ENCODE measurements around the gene FAHD2A.

Gene FAHD2A

DNA sequence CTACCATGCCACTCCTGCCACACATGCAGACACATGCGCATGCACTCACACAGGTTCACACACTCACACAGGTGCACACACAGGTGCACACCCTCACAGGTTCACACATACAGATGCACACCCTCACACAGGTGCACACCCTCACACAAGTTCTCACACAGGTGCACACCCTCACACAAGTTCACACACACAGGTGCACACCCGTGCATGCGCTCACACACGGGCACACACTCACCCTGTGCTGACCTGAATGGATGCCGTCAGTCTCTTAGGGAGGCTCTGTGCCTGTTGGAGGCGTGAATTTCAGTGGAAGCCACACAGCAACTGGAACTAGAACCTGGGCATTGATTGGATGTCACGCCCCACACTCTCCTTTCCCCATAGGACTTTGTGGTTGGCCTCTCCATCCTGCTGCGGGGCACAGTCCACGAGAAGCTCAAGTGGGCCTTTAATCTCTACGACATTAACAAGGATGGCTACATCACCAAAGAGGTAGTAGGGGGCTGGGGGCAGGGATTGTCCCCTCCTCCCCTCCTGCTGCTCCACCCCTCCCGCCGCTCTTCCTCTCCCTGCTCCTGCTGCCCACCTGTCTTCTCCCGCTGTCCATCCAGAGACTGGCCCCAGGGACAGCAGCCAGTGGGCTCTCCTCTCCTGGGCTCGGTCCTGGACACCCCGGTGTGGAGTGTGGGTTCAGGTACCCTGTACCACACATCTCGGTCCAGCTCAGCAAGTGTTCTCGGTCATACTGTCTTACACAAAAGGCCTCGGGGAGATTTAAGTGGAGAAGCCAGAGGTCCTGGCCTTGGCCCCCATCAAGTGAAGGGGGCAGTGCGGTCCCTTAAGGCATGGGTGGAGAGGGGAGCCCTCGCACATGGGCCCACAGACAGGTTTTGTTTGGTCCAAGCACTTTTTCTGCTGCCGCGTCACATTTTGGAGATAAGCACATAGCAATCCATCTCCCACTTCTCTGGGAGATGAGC, 21.0 kb upstream of the FAHD2A start:
- no peak for DNase-seq
- Histone ChIP-seq H4K20me1 (ENCODE audit: insufficient read depth, low read length) (0 out of 2 replicates have a peak, but pooled peaks cover 4% of the 10 kb centered on the region), H3K79me2 (ENCODE audit: insufficient read depth, low read length) (no peaks in the 10 kb centered on the region), H3K9ac (ENCODE audit: low read depth, low read length) (no peak overlapping the region), H3K27ac (ENCODE audit: low read length) (no peak overlapping the region), H3K36me3 (ENCODE audit: insufficient read depth, low read length) (no peaks in the 10 kb centered on the region), H2AFZ (ENCODE audit: low read depth, low read length) (no peak overlapping the region), H3K27me3 (ENCODE audit: insufficient read depth, low read length, poor library complexity) (no peaks in the 10 kb centered on the region), H3K4me1 (ENCODE audit: insufficient read depth, low read length) (no peaks in the 10 kb centered on the region), H3K4me2 (ENCODE audit: insufficient read depth, low read length) (no peak overlapping the region), H3K9me3 (ENCODE audit: insufficient read depth, low read length, severe bottlenecking) (no peaks in the 10 kb centered on the region), H3K4me3 (ENCODE audit: low read depth in 1 of 2, low read length in 2 of 2) (no peak overlapping the region)
- no peak for TF ChIP-seq EZH2 (IDR thresholded peaks at IDR 0.05; ENCODE audit: borderline replicate concordance, low read depth, low read length, severe bottlenecking)
- TF ChIP-seq, protein P1, sequence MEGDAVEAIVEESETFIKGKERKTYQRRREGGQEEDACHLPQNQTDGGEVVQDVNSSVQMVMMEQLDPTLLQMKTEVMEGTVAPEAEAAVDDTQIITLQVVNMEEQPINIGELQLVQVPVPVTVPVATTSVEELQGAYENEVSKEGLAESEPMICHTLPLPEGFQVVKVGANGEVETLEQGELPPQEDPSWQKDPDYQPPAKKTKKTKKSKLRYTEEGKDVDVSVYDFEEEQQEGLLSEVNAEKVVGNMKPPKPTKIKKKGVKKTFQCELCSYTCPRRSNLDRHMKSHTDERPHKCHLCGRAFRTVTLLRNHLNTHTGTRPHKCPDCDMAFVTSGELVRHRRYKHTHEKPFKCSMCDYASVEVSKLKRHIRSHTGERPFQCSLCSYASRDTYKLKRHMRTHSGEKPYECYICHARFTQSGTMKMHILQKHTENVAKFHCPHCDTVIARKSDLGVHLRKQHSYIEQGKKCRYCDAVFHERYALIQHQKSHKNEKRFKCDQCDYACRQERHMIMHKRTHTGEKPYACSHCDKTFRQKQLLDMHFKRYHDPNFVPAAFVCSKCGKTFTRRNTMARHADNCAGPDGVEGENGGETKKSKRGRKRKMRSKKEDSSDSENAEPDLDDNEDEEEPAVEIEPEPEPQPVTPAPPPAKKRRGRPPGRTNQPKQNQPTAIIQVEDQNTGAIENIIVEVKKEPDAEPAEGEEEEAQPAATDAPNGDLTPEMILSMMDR (IDR thresholded peaks at IDR 0.05; ENCODE audit: borderline replicate concordance, extremely low read depth, low read length, poor library complexity, severe bottlenecking): no peak
- ATAC-seq (ENCODE audit: insufficient read depth, low read depth): no peak

GRCh38 chr2:95382192-95382591, 20.3 kb upstream of the FAHD2A start:
- Histone ChIP-seq H3K9ac (ENCODE audit: low read depth, low read length) (no peak overlapping the region), H3K4me3 (ENCODE audit: low read depth in 1 of 2, low read length in 2 of 2) (no peak overlapping the region), H3K9me3 (ENCODE audit: insufficient read depth, low read length, severe bottlenecking) (no peaks in the 10 kb centered on the region), H3K79me2 (ENCODE audit: insufficient read depth, low read length) (no peaks in the 10 kb centered on the region), H2AFZ (ENCODE audit: low read depth, low read length) (no peak overlapping the region), H3K36me3 (ENCODE audit: insufficient read depth, low read length) (no peaks in the 10 kb centered on the region), H3K27me3 (ENCODE audit: insufficient read depth, low read length, poor library complexity) (no peaks in the 10 kb centered on the region), H4K20me1 (ENCODE audit: insufficient read depth, low read length) (0 out of 2 replicates have a peak, but pooled peaks cover 4% of the 10 kb centered on the region), H3K27ac (ENCODE audit: low read length) (no peak overlapping the region), H3K4me1 (ENCODE audit: insufficient read depth, low read length) (no peaks in the 10 kb centered on the region), H3K4me2 (ENCODE audit: insufficient read depth, low read length) (no peak overlapping the region)
- ATAC-seq (ENCODE audit: insufficient read depth, low read depth) (no peak), DNase-seq (no peak)
- TF ChIP-seq, protein P1 (IDR thresholded peaks at IDR 0.05; ENCODE audit: borderline replicate concordance, extremely low read depth, low read length, poor library complexity, severe bottlenecking): no peak

- no peak overlapping the region for H3K9ac ChIP-seq (ENCODE audit: low read depth, low read length)
- H3K79me2 ChIP-seq (ENCODE audit: insufficient read depth, low read length): no peaks in the 10 kb centered on the region
- TF ChIP-seq EZH2 (IDR thresholded peaks at IDR 0.05; ENCODE audit: borderline replicate concordance, low read depth, low read length, severe bottlenecking): no peak
- TF ChIP-seq, protein P1 (IDR thresholded peaks at IDR 0.05; ENCODE audit: borderline replicate concordance, extremely low read depth, low read length, poor library complexity, severe bottlenecking): no peak
- no peak overlapping the region for H3K4me2 ChIP-seq (ENCODE audit: insufficient read depth, low read length)
- H3K27me3 ChIP-seq (ENCODE audit: insufficient read depth, low read length, poor library complexity): no peaks in the 10 kb centered on the region
- H2AFZ ChIP-seq (ENCODE audit: low read depth, low read length): no peak overlapping the region
- H3K4me1 ChIP-seq (ENCODE audit: insufficient read depth, low read length): no peaks in the 10 kb centered on the region
- H4K20me1 ChIP-seq (ENCODE audit: insufficient read depth, low read length): 0 out of 2 replicates have a peak, but pooled peaks cover 4% of the 10 kb centered on the region
- no peak overlapping the region for H3K4me3 ChIP-seq (ENCODE audit: low read depth in 1 of 2, low read length in 2 of 2)
- no peak overlapping the region for H3K27ac ChIP-seq (ENCODE audit: low read length)
- H3K9me3 ChIP-seq (ENCODE audit: insufficient read depth, low read length, severe bottlenecking): no peaks in the 10 kb centered on the region
- H3K36me3 ChIP-seq (ENCODE audit: insufficient read depth, low read length): no peaks in the 10 kb centered on the region
- DNase-seq (no peak), ATAC-seq (ENCODE audit: insufficient read depth, low read depth) (no peak)
Measured at GRCh38 chr2:95382686-95383634, 19.5 kb upstream of the FAHD2A start.

Measured in DND-41 (cell line).